HG03175 (cell line): Measurements from ENCODE around the gene BIN1.
A peak's percentile ranks its signal among the peaks of the same experiment; 100 is the strongest.

Source experiments
- ATAC-seq: cut with Tn5 transposase; IDR thresholded peaks from one replicate; pipeline ENCODE4 v1.9.1; 2021; ENCODE audit warnings: mild to moderate bottlenecking, moderate library complexity; ENCODE audit not compliant: unreplicated experiment

BIN1 gene

DNA sequence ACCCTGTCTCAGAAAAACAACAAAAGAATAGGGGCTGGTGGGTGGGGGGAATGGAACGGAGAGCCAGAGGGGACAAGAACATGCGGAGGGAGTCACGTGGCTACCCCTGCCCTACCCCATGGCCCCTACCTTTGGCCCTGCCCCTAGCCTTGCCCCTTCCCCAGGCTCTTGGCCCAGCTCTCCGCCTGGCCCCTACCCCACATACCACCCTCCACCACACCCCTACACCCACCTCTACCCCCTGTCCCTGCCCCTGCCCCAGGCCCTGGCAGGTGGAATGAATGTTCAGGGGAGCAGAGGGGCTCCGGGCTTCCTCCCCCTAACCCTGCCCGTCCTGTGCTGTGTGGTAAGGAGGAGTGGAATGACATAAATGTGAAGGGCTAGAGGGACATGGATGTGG, 15.1 kb downstream of the BIN1 start:
- no peak for ATAC-seq

DNA sequence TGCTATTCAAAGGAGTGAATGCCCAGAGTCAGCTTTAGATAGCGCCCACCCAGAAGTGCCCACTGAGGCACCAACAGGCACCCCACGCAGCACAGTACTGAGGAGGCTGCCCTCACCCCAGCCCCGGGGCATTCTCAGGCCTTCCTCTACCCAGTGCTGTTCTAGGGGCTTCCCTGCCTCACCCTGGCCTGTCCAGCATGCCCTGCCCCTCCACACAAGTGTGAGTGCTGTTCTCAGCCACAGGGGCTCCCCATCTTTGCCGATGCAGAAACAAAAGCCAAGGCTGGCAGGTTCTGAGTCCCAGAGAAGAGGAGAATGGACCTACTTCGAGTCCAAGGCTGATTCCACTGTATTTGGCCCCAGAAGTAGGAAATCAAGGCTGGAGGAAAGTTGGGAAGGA, 15.8 kb downstream of the BIN1 start:
- ATAC-seq: no peak

- ATAC-seq: no peak
Measured at GRCh38 chr2:127090281-127091120, 16.5 kb downstream of the BIN1 start.

- ATAC-seq: no peak
Measured at GRCh38 chr2:127089478-127090235, 17.3 kb downstream of the BIN1 start.

GRCh38 chr2:127088706-127089105, 18.2 kb downstream of the BIN1 start:
- ATAC-seq: no peak

DNA sequence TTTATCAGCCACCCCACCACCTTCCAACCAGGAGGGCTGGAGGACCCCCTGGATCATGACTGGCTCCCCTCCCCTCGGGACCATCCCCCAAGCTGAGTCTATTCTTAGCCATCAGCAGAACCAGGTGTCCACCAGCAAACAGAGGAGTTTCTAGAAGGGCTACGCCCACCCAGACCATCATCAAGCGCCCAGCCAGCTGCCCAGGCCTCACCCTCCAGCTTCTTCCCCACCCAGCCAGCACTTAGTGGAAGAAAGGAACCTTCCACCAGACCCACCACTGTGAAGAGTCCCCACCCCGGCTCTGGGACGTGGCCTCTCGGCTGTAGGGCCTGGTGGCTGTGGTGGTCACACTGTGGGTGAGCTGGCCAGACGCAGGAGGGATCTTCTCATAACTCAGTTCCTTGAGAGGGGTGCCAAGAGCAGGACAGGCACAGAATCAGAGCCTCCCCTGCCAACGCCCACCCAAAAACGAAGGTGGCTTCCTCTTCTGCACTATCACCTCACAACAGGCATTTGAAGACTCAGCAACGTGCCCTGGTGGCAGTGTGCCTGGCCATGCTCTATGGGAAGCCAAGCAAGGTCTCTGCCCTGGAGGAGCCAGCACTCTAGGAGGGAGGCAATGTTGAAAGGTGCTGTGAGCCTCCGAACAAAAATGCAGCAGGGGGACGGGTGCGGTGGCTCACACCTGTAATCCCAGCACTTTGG, 19.0 kb downstream of the BIN1 start:
- no peak for ATAC-seq

DNA sequence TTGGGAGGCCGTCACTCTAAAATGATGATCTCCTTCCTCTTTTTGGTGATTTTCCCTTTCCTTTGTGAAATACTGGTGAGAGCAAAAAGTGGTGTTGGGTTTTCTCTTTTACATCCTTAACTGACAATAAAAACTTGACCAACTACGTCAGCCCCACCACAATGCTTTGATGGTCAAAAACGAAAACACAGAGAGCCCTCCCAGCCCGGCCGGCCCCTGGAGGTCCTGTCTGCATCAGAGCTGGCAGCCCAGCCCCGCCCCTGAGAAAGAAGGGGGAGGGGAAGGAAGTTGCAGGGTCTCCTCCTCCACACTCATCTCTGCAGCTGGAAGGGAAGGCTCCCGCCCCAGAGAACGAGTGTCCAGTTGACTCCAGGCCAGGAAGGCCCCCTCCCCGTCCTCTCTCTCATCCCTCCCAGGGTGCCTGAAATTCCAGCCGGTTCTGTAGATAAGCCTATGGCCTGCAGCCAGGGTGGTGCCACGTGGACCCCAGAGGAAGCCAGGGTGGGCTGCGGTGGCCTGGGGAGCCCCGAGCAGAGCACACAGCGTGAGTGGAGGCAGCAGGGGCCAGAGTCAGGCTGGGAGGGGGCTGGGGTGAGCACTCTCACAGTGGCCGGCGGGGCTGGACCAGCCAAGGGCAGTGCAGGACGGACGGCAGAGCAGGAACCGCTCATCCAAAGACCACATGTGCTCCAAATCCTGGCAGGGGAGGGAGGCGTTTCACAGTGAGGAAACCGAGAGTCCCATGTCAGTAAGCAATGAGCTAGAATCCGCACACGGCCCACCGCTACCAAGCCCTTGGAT, 19.8 kb downstream of the BIN1 start:
- peak; percentile 72 for ATAC-seq

DNA sequence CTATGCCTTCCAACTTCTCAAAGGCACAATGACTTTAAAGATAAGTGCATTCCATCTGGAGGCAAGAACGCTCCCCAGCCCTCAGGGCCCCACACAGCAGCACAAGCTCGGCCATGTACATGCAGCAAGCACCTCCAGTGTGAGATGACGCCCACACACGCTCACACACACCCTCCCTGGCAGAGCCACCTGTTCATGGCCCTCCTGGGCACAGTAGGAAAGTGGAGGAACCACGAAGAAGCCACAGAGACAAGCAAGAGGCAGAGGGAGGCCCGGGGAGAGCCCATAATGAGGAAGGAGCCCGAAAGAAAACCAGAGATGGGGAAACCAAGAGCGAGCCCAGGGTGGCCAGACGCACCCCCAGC, 21.7 kb downstream of the BIN1 start:
- ATAC-seq: peak; percentile 15

- no peak for ATAC-seq
Measured at GRCh38 chr2:127084611-127085316, 22.2 kb downstream of the BIN1 start.

DNA sequence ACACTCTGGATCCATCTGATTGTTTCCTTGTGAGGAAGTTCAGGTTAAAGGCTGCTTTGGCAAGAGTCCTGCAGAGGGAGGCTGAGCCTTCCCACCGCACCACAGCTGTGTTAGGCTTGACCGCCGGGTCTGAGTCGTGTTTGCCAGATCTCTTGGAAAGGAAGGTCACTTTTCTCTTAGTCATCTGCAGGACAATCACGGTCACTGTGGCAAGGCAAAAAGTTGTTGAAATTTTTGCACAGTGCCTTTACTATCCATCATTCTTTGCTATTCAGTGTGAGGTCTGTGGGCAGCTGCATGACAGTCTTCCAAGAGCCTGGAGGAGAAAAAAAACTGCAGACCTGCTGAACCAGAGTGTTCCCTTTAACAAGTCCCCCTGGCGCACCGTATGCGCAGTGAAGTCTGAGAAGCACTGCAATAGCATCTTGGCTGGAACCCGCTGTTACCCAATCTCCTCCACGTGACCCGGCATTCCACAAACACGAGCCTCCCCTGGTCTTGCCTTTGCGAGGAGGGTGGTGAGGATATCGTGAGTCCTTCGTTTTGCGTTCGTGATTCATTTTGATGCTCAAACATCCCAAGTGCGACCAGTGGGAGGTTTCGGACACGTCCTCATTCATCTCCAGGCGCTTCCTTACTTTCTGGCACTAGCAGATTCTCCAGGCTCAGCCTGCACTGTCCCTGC, 23.0 kb downstream of the BIN1 start:
- no peak for ATAC-seq

GRCh38 chr2:127082974-127083373, 24.0 kb downstream of the BIN1 start:
- ATAC-seq: no peak

GRCh38 chr2:127081826-127082633, 24.9 kb downstream of the BIN1 start:
- ATAC-seq: peak; percentile 63

DNA sequence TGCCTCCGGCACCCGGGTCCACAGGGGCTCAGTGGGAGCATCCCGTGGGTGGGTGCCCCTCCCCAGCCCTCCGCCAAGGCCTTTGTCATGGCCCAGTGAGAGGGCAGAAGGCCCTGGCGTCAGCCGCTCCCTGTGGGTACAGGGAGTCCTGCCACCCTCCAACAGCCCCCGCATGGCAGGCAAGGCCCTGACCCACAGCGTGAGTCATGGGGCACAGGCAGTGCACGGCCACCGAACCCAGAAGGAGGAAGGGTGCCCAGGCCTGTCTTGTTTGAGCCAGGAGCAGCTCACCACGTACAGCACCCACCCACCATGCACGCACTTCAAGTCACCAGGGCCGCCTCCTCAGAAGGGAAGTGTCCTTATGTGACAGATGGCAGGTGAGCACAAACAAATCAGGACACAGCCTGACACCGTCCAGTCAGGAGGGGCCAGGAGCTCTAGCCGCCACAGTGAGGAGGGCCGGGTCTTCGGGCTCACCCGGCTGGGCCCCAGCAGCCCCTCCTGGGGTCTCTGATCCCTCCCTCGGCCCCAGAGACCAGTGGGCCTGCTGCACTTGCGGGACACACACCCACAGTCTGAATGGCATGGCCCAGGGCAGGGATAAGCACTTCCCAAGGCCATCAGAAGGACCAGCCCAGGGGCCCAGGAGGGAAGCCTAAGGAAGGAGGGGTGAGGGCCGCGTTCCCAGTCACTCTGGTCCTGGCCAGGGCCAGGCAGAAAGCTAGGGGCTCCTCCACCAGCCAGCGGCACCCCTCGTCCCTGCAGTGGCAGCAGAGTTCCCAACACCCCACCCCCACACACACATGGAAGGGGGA, 25.8 kb downstream of the BIN1 start:
- ATAC-seq: peak; percentile 34

DNA sequence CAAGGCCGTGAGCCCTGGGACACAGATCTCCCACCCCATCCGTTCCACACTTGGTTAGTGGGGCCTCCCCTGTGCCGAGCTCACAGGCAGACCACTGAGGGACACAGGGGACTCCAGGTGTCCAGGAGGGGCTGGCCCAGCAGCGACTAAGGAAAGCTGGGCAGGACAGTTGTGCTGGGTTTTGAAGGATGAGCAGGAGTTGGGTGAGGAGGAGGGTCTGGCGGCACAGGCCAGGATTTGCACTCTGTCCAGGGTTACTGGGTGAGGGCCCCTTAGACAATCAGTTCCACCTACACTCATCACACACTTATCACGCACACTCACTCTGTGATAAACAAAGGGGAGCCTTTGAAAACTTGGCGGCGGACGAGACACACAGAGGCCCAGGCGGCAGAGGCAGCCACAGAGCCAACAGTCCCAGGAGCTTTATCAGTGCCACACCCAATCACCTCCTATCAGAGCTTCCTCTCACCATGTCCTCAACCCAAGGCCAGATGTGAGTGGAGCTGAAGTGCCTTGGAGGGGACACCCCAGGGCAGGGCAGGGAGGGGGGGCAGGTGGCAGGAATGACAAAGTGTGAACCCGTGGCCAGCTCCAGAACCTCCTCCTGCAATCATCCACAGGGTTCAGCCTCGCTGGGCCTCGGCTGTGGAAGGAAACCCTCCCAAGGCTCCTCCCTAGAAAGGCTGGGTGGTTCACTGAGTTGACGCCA, 26.6 kb downstream of the BIN1 start:
- peak; percentile 30 for ATAC-seq

DNA sequence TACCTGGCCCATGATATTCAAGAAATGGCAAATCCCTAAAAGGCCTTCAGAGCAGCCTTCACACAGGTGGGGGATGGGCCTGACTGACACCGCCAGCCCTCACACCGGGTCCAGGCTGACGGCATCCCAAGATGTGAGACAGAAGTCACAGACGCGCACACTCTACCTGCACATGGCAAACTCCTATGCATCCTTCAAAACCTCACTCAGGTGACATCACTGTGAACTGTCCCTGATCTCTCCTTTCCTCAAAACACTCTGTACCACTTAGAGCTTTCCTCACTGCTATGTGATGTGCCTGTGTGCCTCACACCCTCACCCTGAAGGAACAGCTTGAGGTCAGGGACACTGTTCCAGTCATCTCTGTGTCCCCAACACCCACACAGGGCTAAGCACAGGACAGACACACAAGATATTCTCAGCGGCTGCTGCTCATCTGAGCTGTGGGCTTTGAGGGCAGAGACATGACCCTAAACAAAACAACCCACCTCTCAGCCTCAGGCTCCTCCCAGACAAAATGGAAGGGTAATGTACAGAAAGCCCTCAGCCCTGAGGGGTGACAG, 27.5 kb downstream of the BIN1 start:
- no peak for ATAC-seq

DNA sequence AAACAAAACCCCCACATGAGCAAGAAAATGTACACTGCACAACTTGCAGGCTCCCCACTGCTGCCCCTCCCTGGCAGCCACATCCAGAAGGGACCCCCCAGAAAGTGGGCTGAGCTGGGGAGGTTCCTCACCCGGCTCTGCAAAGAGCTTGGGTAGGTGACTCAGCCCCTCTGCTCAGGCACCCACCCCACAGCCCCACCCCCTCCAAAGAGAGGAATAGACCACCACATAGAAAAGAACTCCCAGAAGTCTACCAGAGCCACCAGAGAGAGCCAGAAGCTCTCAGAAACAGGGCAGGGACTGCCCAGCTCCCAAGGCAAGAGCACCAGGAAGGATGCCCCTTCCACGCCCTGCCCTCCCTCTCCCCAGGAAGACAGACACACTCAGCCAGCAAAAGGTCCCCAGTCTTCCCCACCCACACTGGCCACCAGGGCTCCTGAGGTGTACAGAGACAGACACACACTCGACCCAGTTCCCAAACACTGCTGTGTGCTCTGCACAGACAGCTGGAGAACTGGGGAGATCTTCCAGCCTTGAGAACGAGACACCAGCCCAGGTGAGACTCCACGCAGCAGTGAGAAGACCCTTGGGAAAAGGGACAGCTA, 28.2 kb downstream of the BIN1 start:
- no peak for ATAC-seq

- ATAC-seq: no peak
Measured at GRCh38 chr2:127078028-127078427, 28.9 kb downstream of the BIN1 start.
